Measurements from ENCODE around the gene RPP40. TPM values are rescaled to one million over a fixed set of nuclear protein-coding genes. Genes with fewer than 3 reads are reported as not detected.

The RPP40 gene
- total RNA-seq, 2 donors from 2014 or later = 6.0 to 15.5 TPM

- ATAC-seq (no peak), DNase-seq (ENCODE audit: low spot score in 2 of 2) (no peak)
- peaks cover 0 to 5% of the 10 kb centered on the region in 2 donors for H3K9me3 Mint-ChIP-seq
- no peak overlapping the region for H3K27ac Mint-ChIP-seq
- H3K36me3 Mint-ChIP-seq = peaks cover 0 to 17% of the 10 kb centered on the region in 2 donors
These were observed 16.8 kb downstream of the RPP40 start for GRCh38 chr6:4986999-4987398.

- peaks cover 5 to 20% of the 10 kb centered on the region in 2 donors for H3K36me3 Mint-ChIP-seq
- H3K9me3 Mint-ChIP-seq = peaks cover 12 to 13% of the 10 kb centered on the region in 2 donors
- DNase-seq (ENCODE audit: low spot score in 2 of 2) (no peak), ATAC-seq (no peak)
- H3K27ac Mint-ChIP-seq = no peak overlapping the region
These were observed 20.5 kb downstream of the RPP40 start for GRCh38 chr6:4983322-4983721.

- H3K27ac Mint-ChIP-seq = no peak overlapping the region
- DNase-seq (ENCODE audit: low spot score in 2 of 2) (no peak), ATAC-seq (no peak)
- H3K9me3 Mint-ChIP-seq = peaks cover 16 to 22% of the 10 kb centered on the region in 2 donors
- H3K36me3 Mint-ChIP-seq = peaks cover 8 to 24% of the 10 kb centered on the region in 2 donors
These were observed 22.1 kb downstream of the RPP40 start for GRCh38 chr6:4981761-4982160.

- no peak overlapping the region for H3K27ac Mint-ChIP-seq
- no peak for DNase-seq (ENCODE audit: low spot score in 2 of 2)
- ATAC-seq = no peak
- peaks cover 21 to 29% of the 10 kb centered on the region in 2 donors for H3K9me3 Mint-ChIP-seq
- H3K36me3 Mint-ChIP-seq = peaks cover 14 to 30% of the 10 kb centered on the region in 2 donors
These were observed 24.4 kb downstream of the RPP40 start for GRCh38 chr6:4979426-4979825.

GRCh38 chr6:4977468-4977867, 26.4 kb downstream of the RPP40 start:
- Mint-ChIP-seq H3K9me3 (peaks cover 21 to 29% of the 10 kb centered on the region in 2 donors), H3K36me3 (peaks cover 14 to 30% of the 10 kb centered on the region in 2 donors), H3K27ac (no peak overlapping the region)
- DNase-seq (ENCODE audit: low spot score in 2 of 2) = no peak
- ATAC-seq = no peak

GRCh38 chr6:4975506-4975905, 28.3 kb downstream of the RPP40 start:
- no peak overlapping the region for H3K27ac Mint-ChIP-seq
- no peak for ATAC-seq
- DNase-seq (ENCODE audit: low spot score in 2 of 2) = no peak
- peaks cover 21 to 28% of the 10 kb centered on the region in 2 donors for H3K9me3 Mint-ChIP-seq
- H3K36me3 Mint-ChIP-seq = peaks cover 12 to 29% of the 10 kb centered on the region in 2 donors

- H3K27ac Mint-ChIP-seq = no peak overlapping the region
- H3K36me3 Mint-ChIP-seq = peaks cover 9 to 25% of the 10 kb centered on the region in 2 donors
- DNase-seq (ENCODE audit: low spot score in 2 of 2) (no peak), ATAC-seq (no peak)
- peaks cover 18 to 25% of the 10 kb centered on the region in 2 donors for H3K9me3 Mint-ChIP-seq
These were observed 28.9 kb downstream of the RPP40 start for GRCh38 chr6:4974962-4975361.

- Mint-ChIP-seq H3K9me3 (peaks cover 13 to 21% of the 10 kb centered on the region in 2 donors), H3K27ac (no peak overlapping the region), H3K36me3 (peaks cover 9 to 18% of the 10 kb centered on the region in 2 donors)
- DNase-seq (ENCODE audit: low spot score in 2 of 2) (no peak), ATAC-seq (no peak)
These were observed 29.7 kb downstream of the RPP40 start for GRCh38 chr6:4973982-4974745.

GRCh38 chr6:4973415-4973814, 30.4 kb downstream of the RPP40 start:
- Mint-ChIP-seq H3K27ac (no peak overlapping the region), H3K36me3 (peaks cover 9 to 10% of the 10 kb centered on the region in 2 donors), H3K9me3 (peaks cover 9 to 21% of the 10 kb centered on the region in 2 donors)
- ATAC-seq = no peak
- no peak for DNase-seq (ENCODE audit: low spot score in 2 of 2)

GRCh38 chr6:4972438-4972837, 31.4 kb downstream of the RPP40 start:
- Mint-ChIP-seq H3K36me3 (peaks cover 9 to 10% of the 10 kb centered on the region in 2 donors), H3K9me3 (peaks cover 9 to 15% of the 10 kb centered on the region in 2 donors), H3K27ac (no peak overlapping the region)
- ATAC-seq = no peak
- DNase-seq (ENCODE audit: low spot score in 2 of 2) = no peak

- Mint-ChIP-seq H3K36me3 (peaks cover 6 to 7% of the 10 kb centered on the region in 2 donors), H3K27ac (no peak overlapping the region), H3K9me3 (peaks cover 6 to 12% of the 10 kb centered on the region in 2 donors)
- DNase-seq (ENCODE audit: low spot score in 2 of 2) (no peak), ATAC-seq (no peak)
These were observed 32.0 kb downstream of the RPP40 start for GRCh38 chr6:4971851-4972250.

- ATAC-seq (no peak), DNase-seq (ENCODE audit: low spot score in 2 of 2) (no peak)
- Mint-ChIP-seq H3K36me3 (no peaks in the 10 kb centered on the region), H3K9me3 (peaks cover 0 to 4% of the 10 kb centered on the region in 2 donors), H3K27ac (no peak overlapping the region)
These were observed 33.0 kb downstream of the RPP40 start for GRCh38 chr6:4970739-4971395.

GRCh38 chr6:4969609-4970285, 34.1 kb downstream of the RPP40 start:
- H3K27ac Mint-ChIP-seq = no peak overlapping the region
- DNase-seq (ENCODE audit: low spot score in 2 of 2) = no peak
- no peaks in the 10 kb centered on the region for H3K36me3 Mint-ChIP-seq
- H3K9me3 Mint-ChIP-seq = no peaks in the 10 kb centered on the region
- no peak for ATAC-seq

- H3K36me3 Mint-ChIP-seq = no peaks in the 10 kb centered on the region
- ATAC-seq (no peak), DNase-seq (ENCODE audit: low spot score in 2 of 2) (no peak)
- no peaks in the 10 kb centered on the region for H3K9me3 Mint-ChIP-seq
- no peak overlapping the region for H3K27ac Mint-ChIP-seq
These were observed 36.4 kb downstream of the RPP40 start for GRCh38 chr6:4967301-4968030.

- ATAC-seq (no peak), DNase-seq (ENCODE audit: low spot score in 2 of 2) (no peak)
- H3K27ac Mint-ChIP-seq = no peak overlapping the region
- no peaks in the 10 kb centered on the region for H3K36me3 Mint-ChIP-seq
- no peaks in the 10 kb centered on the region for H3K9me3 Mint-ChIP-seq
These were observed 38.1 kb downstream of the RPP40 start for GRCh38 chr6:4965562-4966389.

Data from activated naive CD4-positive, alpha-beta T cell treated with anti-CD3 and anti-CD28 coated beads, Interleukin-2, amount 50 U/mL, for 72 hours (primary cell).